DOHH2 (cell line): ENCODE results near the gene WWOX.

Experiments used
- H3F3A ChIP-seq: fragments of 200-600 bp; sonication (generic), shearing (Covaris generic); 2 replicates; pipeline ENCODE4 v1.6.0; 2016; ENCODE audit warnings: antibody characterized with exemption, mild to moderate bottlenecking; ENCODE audit not compliant: control insufficient read depth, insufficient read depth
- H3K27ac ChIP-seq: fragments of 200-600 bp; sonication (generic); 2 replicates; pipeline ENCODE4 v1.5.1; 2014; ENCODE audit warnings: low read depth, mild to moderate bottlenecking, low read length, moderate library complexity
- H3K27me3 ChIP-seq: fragments of 200-600 bp; sonication (generic); 2 replicates; pipeline ENCODE4 v1.6.1; 2014; ENCODE audit warnings: mild to moderate bottlenecking, low read length, mixed read lengths; ENCODE audit not compliant: control insufficient read depth
- H3K36me3 ChIP-seq: fragments of 200-600 bp; sonication (generic); 2 replicates; pipeline ENCODE4 v1.6.1; 2014; ENCODE audit warnings: mild to moderate bottlenecking, low read length, moderate library complexity, mixed read lengths; ENCODE audit not compliant: control insufficient read depth
- H3K4me1 ChIP-seq: fragments of 200-600 bp; sonication (generic); 2 replicates; pipeline ENCODE4 v1.6.1; 2014; ENCODE audit warnings: mild to moderate bottlenecking, low read length, mixed read lengths; ENCODE audit not compliant: control insufficient read depth
- H3K4me2 ChIP-seq: fragments of 200-600 bp; sonication (generic); 2 replicates; pipeline ENCODE4 v1.6.0; 2014; ENCODE audit warnings: mild to moderate bottlenecking, low read length, moderate library complexity
- H3K4me3 ChIP-seq: fragments of 200-600 bp; sonication (generic); 2 replicates; pipeline ENCODE4 v1.5.1; 2014; ENCODE audit warnings: mild to moderate bottlenecking, low read length, mixed read lengths
- H3K79me2 ChIP-seq: fragments of 200-600 bp; sonication (generic); 2 replicates; pipeline ENCODE4 v1.6.1; 2014; ENCODE audit warnings: mild to moderate bottlenecking, low read length, mixed read lengths; ENCODE audit not compliant: control insufficient read depth
- H3K9me2 ChIP-seq: fragments of 200-600 bp; sonication (generic); replicated peaks from 2 replicates; pipeline ENCODE4 v1.6.1; 2014; ENCODE audit warnings: mild to moderate bottlenecking, low read length, mixed read lengths; ENCODE audit not compliant: control insufficient read depth
- H3K9me3 ChIP-seq: fragments of 200-600 bp; sonication (generic); 2 replicates; pipeline ENCODE4 v1.6.1; 2014; ENCODE audit warnings: antibody characterized with exemption, low read length, mixed read lengths; ENCODE audit not compliant: control insufficient read depth, insufficient read depth
- H4K20me1 ChIP-seq: fragments of 200-600 bp; sonication (generic); 2 replicates; pipeline ENCODE4 v1.6.0; 2014; ENCODE audit warnings: low read depth, mild to moderate bottlenecking, antibody characterized with exemption, low read length, moderate library complexity; ENCODE audit not compliant: control insufficient read depth, insufficient read depth
- EZH2phosphoT487 ChIP-seq: fragments of 200-600 bp; sonication (generic); IDR thresholded peaks from 2 replicates; pipeline ENCODE4 v1.6.1; 2017; ENCODE audit warnings: borderline replicate concordance, mild to moderate bottlenecking, antibody characterized with exemption, low read length, moderate library complexity, mixed read lengths
- TF ChIP-seq, protein P1 (sequence below): fragments of 200-600 bp; sonication (generic); IDR thresholded peaks from one replicate; pipeline ENCODE4 v1.5.1; 2014; ENCODE audit warnings: antibody characterized with exemption, mild to moderate bottlenecking, low read depth, low read length; ENCODE audit not compliant: poor library complexity, severe bottlenecking

Gene WWOX

DNA sequence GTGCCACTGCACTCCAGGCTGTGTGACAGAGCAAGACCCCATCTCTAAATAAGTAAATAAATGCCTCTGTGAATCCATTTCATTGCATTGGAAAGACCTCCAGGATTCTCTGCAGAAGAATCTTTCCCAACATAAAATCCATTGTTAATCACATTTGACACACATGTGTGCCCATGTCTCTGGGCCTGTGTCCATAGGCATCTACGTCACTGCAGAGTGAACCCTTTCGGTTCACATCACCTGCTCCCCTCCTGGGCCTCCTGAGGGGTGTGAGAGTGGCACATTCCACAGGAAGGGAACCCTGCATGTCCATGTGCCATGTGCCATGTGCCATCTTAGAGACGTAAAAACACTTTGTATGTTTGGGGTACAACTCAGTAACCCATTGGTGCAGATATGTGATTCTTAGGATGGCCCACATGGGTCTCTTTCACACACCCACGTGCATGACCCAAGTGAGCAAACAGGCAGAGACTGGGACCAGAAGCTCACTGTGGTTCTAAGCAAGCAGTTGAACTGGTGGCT lies 1073.6 kb downstream of the WWOX start:
- Histone ChIP-seq H3K79me2 (no peaks in the 10 kb centered on the region), H3K4me1 (no peaks in the 10 kb centered on the region), H3F3A (no peaks in the 10 kb centered on the region), H3K9me2 (no peaks in the 10 kb centered on the region), H3K27ac (no peak overlapping the region), H3K4me2 (no peak overlapping the region), H3K27me3 (peaks cover 12% of the 10 kb centered on the region; the same call in 1 of the 2 replicates), H3K36me3 (no peaks in the 10 kb centered on the region), H4K20me1 (no peaks in the 10 kb centered on the region), H3K9me3 (no peaks in the 10 kb centered on the region; the same call in 1 of the 2 replicates), H3K4me3 (no peak overlapping the region)
- TF ChIP-seq, protein P1, sequence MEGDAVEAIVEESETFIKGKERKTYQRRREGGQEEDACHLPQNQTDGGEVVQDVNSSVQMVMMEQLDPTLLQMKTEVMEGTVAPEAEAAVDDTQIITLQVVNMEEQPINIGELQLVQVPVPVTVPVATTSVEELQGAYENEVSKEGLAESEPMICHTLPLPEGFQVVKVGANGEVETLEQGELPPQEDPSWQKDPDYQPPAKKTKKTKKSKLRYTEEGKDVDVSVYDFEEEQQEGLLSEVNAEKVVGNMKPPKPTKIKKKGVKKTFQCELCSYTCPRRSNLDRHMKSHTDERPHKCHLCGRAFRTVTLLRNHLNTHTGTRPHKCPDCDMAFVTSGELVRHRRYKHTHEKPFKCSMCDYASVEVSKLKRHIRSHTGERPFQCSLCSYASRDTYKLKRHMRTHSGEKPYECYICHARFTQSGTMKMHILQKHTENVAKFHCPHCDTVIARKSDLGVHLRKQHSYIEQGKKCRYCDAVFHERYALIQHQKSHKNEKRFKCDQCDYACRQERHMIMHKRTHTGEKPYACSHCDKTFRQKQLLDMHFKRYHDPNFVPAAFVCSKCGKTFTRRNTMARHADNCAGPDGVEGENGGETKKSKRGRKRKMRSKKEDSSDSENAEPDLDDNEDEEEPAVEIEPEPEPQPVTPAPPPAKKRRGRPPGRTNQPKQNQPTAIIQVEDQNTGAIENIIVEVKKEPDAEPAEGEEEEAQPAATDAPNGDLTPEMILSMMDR = no peak
- no peak for TF ChIP-seq EZH2phosphoT487

DNA sequence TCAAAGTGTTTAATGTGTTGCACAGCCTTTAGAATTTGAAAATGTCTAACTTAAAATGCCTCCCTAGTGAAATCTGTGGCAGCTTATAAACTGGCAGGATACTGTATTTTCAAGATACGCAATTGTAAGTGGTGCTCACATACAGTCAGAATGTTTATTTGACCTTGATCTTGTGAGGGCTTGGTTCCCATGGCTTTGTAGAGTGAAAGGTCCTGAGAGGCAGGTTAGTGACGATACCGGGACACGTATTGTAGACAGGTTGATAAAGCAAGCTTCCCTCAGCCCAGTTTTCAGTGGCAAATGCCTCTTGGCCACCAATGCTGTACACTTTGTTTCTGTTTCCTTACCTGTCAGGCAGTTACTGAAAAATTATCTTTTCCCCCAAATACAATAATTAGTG lies 1074.5 kb downstream of the WWOX start:
- Histone ChIP-seq H3K27ac (no peak overlapping the region), H4K20me1 (no peaks in the 10 kb centered on the region), H3K4me3 (no peak overlapping the region), H3K27me3 (peaks cover 12% of the 10 kb centered on the region; the same call in 1 of the 2 replicates), H3F3A (no peaks in the 10 kb centered on the region), H3K79me2 (no peaks in the 10 kb centered on the region), H3K9me3 (no peaks in the 10 kb centered on the region), H3K9me2 (no peaks in the 10 kb centered on the region), H3K4me2 (no peak overlapping the region), H3K4me1 (no peaks in the 10 kb centered on the region), H3K36me3 (no peaks in the 10 kb centered on the region)
- TF ChIP-seq, protein P1 = no peak
- TF ChIP-seq EZH2phosphoT487 = no peak

DNA sequence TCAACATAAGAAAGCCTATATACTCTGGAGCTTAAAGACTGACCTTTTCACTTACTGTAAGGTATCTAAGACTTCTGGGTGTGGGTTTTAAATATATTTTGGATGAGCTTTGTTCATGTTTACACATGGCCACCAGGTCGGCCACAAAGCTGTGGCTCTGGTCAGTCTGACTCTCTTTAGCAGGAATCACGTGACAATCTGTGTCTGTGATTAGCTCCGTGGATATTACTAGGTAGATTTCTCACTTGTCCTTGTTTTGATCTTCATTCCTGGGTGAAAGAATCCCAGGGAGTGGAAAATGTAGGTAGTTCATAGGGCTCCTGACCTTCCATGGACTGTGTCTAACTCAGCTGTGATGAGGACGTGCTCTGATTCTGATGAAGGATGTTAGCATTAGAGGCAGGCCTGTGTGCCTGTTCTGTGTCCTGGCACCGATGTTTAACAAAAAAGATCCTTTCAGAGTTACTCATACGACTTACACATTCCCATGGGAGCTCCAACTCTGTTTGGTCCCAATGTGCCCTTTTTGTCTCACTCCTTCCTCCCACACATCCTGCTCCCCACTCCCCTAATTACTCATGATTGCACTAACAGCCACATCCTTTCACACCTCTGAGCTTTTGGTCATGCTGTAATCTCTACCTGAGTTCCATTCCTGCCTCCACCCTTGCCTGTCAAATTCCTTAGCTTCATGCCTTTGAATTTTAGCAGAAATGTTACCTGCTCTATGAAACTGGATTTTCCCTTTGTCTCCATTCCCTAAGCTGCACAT lies 1076.0 kb downstream of the WWOX start:
- no peaks in the 10 kb centered on the region for H3K9me3 ChIP-seq
- H3K36me3 ChIP-seq = no peaks in the 10 kb centered on the region
- H3K4me2 ChIP-seq = no peak overlapping the region
- H3K9me2 ChIP-seq = no peaks in the 10 kb centered on the region
- TF ChIP-seq EZH2phosphoT487 = no peak
- TF ChIP-seq, protein P1 = no peak
- H3K27me3 ChIP-seq = peaks cover 12% of the 10 kb centered on the region; the same call in 1 of the 2 replicates
- no peaks in the 10 kb centered on the region for H4K20me1 ChIP-seq
- no peaks in the 10 kb centered on the region for H3K4me1 ChIP-seq
- no peak overlapping the region for H3K4me3 ChIP-seq
- no peaks in the 10 kb centered on the region for H3K79me2 ChIP-seq
- H3F3A ChIP-seq = no peaks in the 10 kb centered on the region
- H3K27ac ChIP-seq = no peak overlapping the region
